AG04449 (cell line): Measurements from ENCODE around the gene SLC38A1.
"Not testable (repeated sequence)": the region's sequence is repeated elsewhere in the genome, so short reads cannot be mapped to it uniquely, and the experiment has no call there.

Source experiments
- CTCF ChIA-PET: fragments of 350-600 bp; formaldehyde crosslinking; extraction: SDS; loops from one replicate; lab custom pipeline; 2021; ENCODE audit warnings: antibody characterized with exemption; lab: Yijun Ruan, JAX
- POLR2A ChIA-PET: fragments of 400-600, 350-600 bp; formaldehyde crosslinking; extraction: SDS; loops from one replicate; lab custom pipeline; 2020; ENCODE audit warnings: antibody characterized with exemption, inconsistent platforms; lab: Yijun Ruan, JAX
- DNase-seq: peaks from one replicate; pipeline ENCODE4 v3.0.0-alpha.2; 2010; ENCODE audit warnings: low read depth, low spot score
- H3K4me3 ChIP-seq: 2 replicates; pipeline ENCODE4 v1.5.1; 2011; ENCODE audit warnings: low read depth, mild to moderate bottlenecking, control low read depth, low read length
- CTCF ChIP-seq: IDR thresholded peaks from one replicate; pipeline ENCODE4 v1.5.1; 2011; ENCODE audit warnings: mild to moderate bottlenecking, moderate library complexity, low read length, control low read depth, inconsistent platforms; ENCODE audit not compliant: insufficient read depth; ENCODE audit errors: missing control alignments

The SLC38A1 gene

GRCh38 chr12:46198913-46199312 is 69.9 kb downstream of the SLC38A1 start:
- no peak overlapping the region for H3K4me3 ChIP-seq
- CTCF ChIA-PET: no interaction called here
- POLR2A ChIA-PET: no interaction called here
- no peak for DNase-seq
- no peak for TF ChIP-seq CTCF

GRCh38 chr12:46197883-46198282 is 71.0 kb downstream of the SLC38A1 start:
- TF ChIP-seq CTCF: no peak
- CTCF ChIA-PET: interaction anchor here (2.1 kb wide), 1 partner anchor 73 kb away, joined by 7 read pairs; no protein-coding TSS in a partner anchor
- H3K4me3 ChIP-seq: no peak overlapping the region
- no peak for DNase-seq
- POLR2A ChIA-PET: no interaction called here

GRCh38 chr12:46190533-46190932 is 78.3 kb downstream of the SLC38A1 start:
- CTCF ChIA-PET, H3K4me3 ChIP-seq, POLR2A ChIA-PET, DNase-seq: not testable (repeated sequence)

- H3K4me3 ChIP-seq: no peak overlapping the region
- DNase-seq: no peak
- TF ChIP-seq CTCF: no peak
- CTCF ChIA-PET: no interaction called here
- POLR2A ChIA-PET: no interaction called here
Observed at GRCh38 chr12:46188170-46188569, 80.7 kb downstream of the SLC38A1 start.

GRCh38 chr12:46187023-46187422 is 81.8 kb downstream of the SLC38A1 start:
- DNase-seq: peak; percentile 14
- ChIA-PET CTCF (no interaction called here), POLR2A (no interaction called here)
- H3K4me3 ChIP-seq: no peak overlapping the region
- no peak for TF ChIP-seq CTCF

GRCh38 chr12:46186088-46186487 is 82.8 kb downstream of the SLC38A1 start:
- no peak for DNase-seq
- TF ChIP-seq CTCF: no peak
- ChIA-PET CTCF (no interaction called here), POLR2A (no interaction called here)
- H3K4me3 ChIP-seq: no peak overlapping the region

GRCh38 chr12:46185686-46186085 is 83.2 kb downstream of the SLC38A1 start:
- DNase-seq: no peak
- POLR2A ChIA-PET: no interaction called here
- TF ChIP-seq CTCF: no peak
- CTCF ChIA-PET: no interaction called here
- H3K4me3 ChIP-seq: no peak overlapping the region
